Neural progenitor cell (in vitro differentiated cells): ENCODE results near the gene MSI2.

ENCODE experiments used
- CTCF ChIP-seq: fragments of 200-600 bp; sonication (generic); IDR thresholded peaks from 2 replicates; pipeline ENCODE4 v1.5.1; 2017; ENCODE audit warnings: antibody characterized with exemption, mild to moderate bottlenecking
- EZH2phosphoT487 ChIP-seq: fragments of 200-600 bp; sonication (generic); IDR thresholded peaks from 2 replicates; pipeline ENCODE4 v1.6.1; 2017; ENCODE audit warnings: antibody characterized with exemption

DNA sequence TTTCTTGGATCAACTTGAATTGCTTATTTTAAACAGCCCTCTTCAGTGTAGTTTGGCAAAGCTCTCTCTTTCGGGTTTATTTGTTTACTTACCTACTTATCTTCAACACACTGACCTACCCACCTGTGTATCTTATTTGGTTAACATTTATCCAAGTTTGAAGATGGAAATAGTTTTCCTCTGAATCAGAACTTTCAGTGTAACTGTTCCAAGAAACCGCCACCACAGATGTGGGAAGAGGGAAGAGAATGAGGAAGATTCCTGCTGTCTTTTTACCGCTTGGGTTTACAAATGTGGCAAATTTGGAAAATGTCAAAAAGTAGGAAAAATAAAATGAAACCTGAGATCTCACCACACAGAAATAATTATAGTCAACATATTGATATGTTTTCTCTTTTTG is 115.8 kb downstream of the MSI2 start:
- TF ChIP-seq EZH2phosphoT487 = no peak
- no peak for TF ChIP-seq CTCF
